SU-DHL-6 (cell line): ENCODE results near the gene TMEM238L.

Experiments used
- H2AFZ ChIP-seq: fragments of 200-600 bp; sonication (generic); 2 replicates; pipeline ENCODE4 v1.6.1; 2014; ENCODE audit warnings: low read depth, mild to moderate bottlenecking, moderate library complexity, mixed read lengths, antibody characterized with exemption, low read length; ENCODE audit not compliant: severe bottlenecking
- H3F3A ChIP-seq: fragments of 200-600 bp; shearing (Covaris generic); 2 replicates; pipeline ENCODE4 v1.6.0; 2016; ENCODE audit warnings: antibody characterized with exemption, mild to moderate bottlenecking; ENCODE audit not compliant: insufficient read depth
- H3K27ac ChIP-seq: fragments of 200-600 bp; sonication (generic); 2 replicates; pipeline ENCODE4 v1.5.1; 2016; ENCODE audit warnings: low read depth, mild to moderate bottlenecking, low read length, moderate library complexity, mixed read lengths
- H3K27me3 ChIP-seq: fragments of 200-600 bp; sonication (generic), shearing (Covaris generic); 2 replicates; pipeline ENCODE4 v1.6.0; 2014; ENCODE audit warnings: mild to moderate bottlenecking, low read length
- H3K36me3 ChIP-seq: fragments of 200-600 bp; sonication (generic); 2 replicates; pipeline ENCODE4 v1.6.1; 2014; ENCODE audit warnings: mild to moderate bottlenecking, low read length, mixed read lengths
- H3K4me2 ChIP-seq: fragments of 300-600, 200-600 bp; shearing (Covaris generic), sonication (generic); 2 replicates; pipeline ENCODE4 v1.6.0; 2014; ENCODE audit warnings: low read length, low read depth, mild to moderate bottlenecking; ENCODE audit not compliant: poor library complexity, severe bottlenecking
- H3K4me3 ChIP-seq: fragments of 200-600 bp; sonication (generic); 2 replicates; pipeline ENCODE4 v1.5.1; 2014; ENCODE audit warnings: antibody characterized with exemption, low read length, mild to moderate bottlenecking, mixed read lengths; ENCODE audit not compliant: insufficient read depth, poor library complexity, severe bottlenecking
- H3K79me2 ChIP-seq: fragments of 200-600 bp; sonication (generic); 2 replicates; pipeline ENCODE4 v1.6.1; 2014; ENCODE audit warnings: mild to moderate bottlenecking, low read length, moderate library complexity; ENCODE audit not compliant: insufficient read depth
- H3K9ac ChIP-seq: fragments of 200-600 bp; sonication (generic); 2 replicates; pipeline ENCODE4 v1.7.0; 2014; ENCODE audit warnings: mild to moderate bottlenecking, low read length
- H3K9me2 ChIP-seq: fragments of 200-600 bp; sonication (generic); replicated peaks from 2 replicates; pipeline ENCODE4 v1.6.1; 2014; ENCODE audit warnings: low read length; ENCODE audit not compliant: insufficient read depth
- H3K9me3 ChIP-seq: fragments of 200-600 bp; sonication (generic); 2 replicates; pipeline ENCODE4 v1.6.1; 2014; ENCODE audit warnings: low read length, mixed read lengths; ENCODE audit not compliant: insufficient read depth
- H4K20me1 ChIP-seq: fragments of 200-600 bp; sonication (generic); 2 replicates; pipeline ENCODE4 v1.6.1; 2014; ENCODE audit warnings: low read depth, mild to moderate bottlenecking, antibody characterized with exemption, low read length, moderate library complexity, mixed read lengths
- CTCF ChIP-seq: fragments of 200-600 bp; sonication (generic); IDR thresholded peaks from one replicate; pipeline ENCODE4 v1.5.1; 2017; ENCODE audit warnings: antibody characterized with exemption, mild to moderate bottlenecking, low read length, moderate library complexity; ENCODE audit not compliant: insufficient read depth, poor library complexity, severe bottlenecking
- EZH2phosphoT487 ChIP-seq: fragments of 200-600 bp; sonication (generic), shearing (Covaris generic); conservative IDR thresholded peaks from 2 replicates; pipeline ENCODE4 v1.6.1; 2018; ENCODE audit warnings: mild to moderate bottlenecking, antibody characterized with exemption, low read length, moderate library complexity, mixed read lengths

Gene TMEM238L

GRCh38 chr17:10750210-10750609 lies 53.7 kb downstream of the TMEM238L start:
- no peaks in the 10 kb centered on the region for H3K9me2 ChIP-seq
- no peaks in the 10 kb centered on the region for H3K79me2 ChIP-seq
- TF ChIP-seq CTCF, result no peak
- TF ChIP-seq EZH2phosphoT487, result no peak
- H4K20me1 ChIP-seq, result no peaks in the 10 kb centered on the region
- no peak overlapping the region for H3K4me3 ChIP-seq
- H3K27ac ChIP-seq, result no peak overlapping the region
- no peaks in the 10 kb centered on the region for H3K27me3 ChIP-seq
- no peak overlapping the region for H3K4me2 ChIP-seq
- no peaks in the 10 kb centered on the region for H3K36me3 ChIP-seq
- H3K9ac ChIP-seq, result no peak overlapping the region
- no peaks in the 10 kb centered on the region for H3F3A ChIP-seq
- no peak overlapping the region for H2AFZ ChIP-seq
- no peaks in the 10 kb centered on the region for H3K9me3 ChIP-seq

GRCh38 chr17:10748531-10749181 lies 55.2 kb downstream of the TMEM238L start:
- no peak overlapping the region for H3K27ac ChIP-seq
- no peak overlapping the region for H3K4me3 ChIP-seq
- H3K9ac ChIP-seq, result no peak overlapping the region
- H3K4me2 ChIP-seq, result no peak overlapping the region
- H4K20me1 ChIP-seq, result no peaks in the 10 kb centered on the region
- H2AFZ ChIP-seq, result no peak overlapping the region
- H3K27me3 ChIP-seq, result no peaks in the 10 kb centered on the region
- H3K9me3 ChIP-seq, result no peaks in the 10 kb centered on the region
- H3K9me2 ChIP-seq, result no peaks in the 10 kb centered on the region
- no peak for TF ChIP-seq CTCF
- no peak for TF ChIP-seq EZH2phosphoT487
- no peaks in the 10 kb centered on the region for H3F3A ChIP-seq
- H3K79me2 ChIP-seq, result no peaks in the 10 kb centered on the region
- no peaks in the 10 kb centered on the region for H3K36me3 ChIP-seq

GRCh38 chr17:10745231-10745630 lies 58.7 kb downstream of the TMEM238L start:
- H3K79me2 ChIP-seq, result no peaks in the 10 kb centered on the region
- no peak overlapping the region for H3K4me3 ChIP-seq
- H3K4me2 ChIP-seq, result no peak overlapping the region

More at GRCh38 chr17:10745231-10745630, 58.7 kb downstream of the TMEM238L start:
- Histone ChIP-seq H3K27ac (no peak overlapping the region), H3F3A (no peaks in the 10 kb centered on the region), H2AFZ (no peak overlapping the region), H3K27me3 (no peaks in the 10 kb centered on the region), H3K9me3 (no peaks in the 10 kb centered on the region), H3K9ac (no peak overlapping the region), H3K36me3 (no peaks in the 10 kb centered on the region), H4K20me1 (no peaks in the 10 kb centered on the region), H3K9me2 (no peaks in the 10 kb centered on the region)
- TF ChIP-seq EZH2phosphoT487, result no peak
- no peak for TF ChIP-seq CTCF
